Liver (tissue), 9 donors: ENCODE measurements around the gene CDH4. TPM values are rescaled to one million over a fixed set of nuclear protein-coding genes. Genes with fewer than 3 reads are reported as not detected.

Experiments used
- DNase-seq: peaks from one replicate; pipeline ENCODE4 v3.0.0-alpha.2; 2017; ENCODE audit warnings: low spot score
- H3K27ac ChIP-seq, 2 donors: one replicate each; pipeline ENCODE4 v1.7.0; 2013; ENCODE audit warnings: inconsistent platforms in 2 of 2, low read length in 2 of 2, control low read depth in 1 of 2, low read depth in 1 of 2, mild to moderate bottlenecking in 1 of 2
- H3K27me3 ChIP-seq, 4 donors: one replicate each; pipeline versions ENCODE4 v1.6.1 to v1.7.0; 2013; ENCODE audit warnings: low read length in 3 of 4, inconsistent platforms in 1 of 4, mild to moderate bottlenecking in 1 of 4, moderate library complexity in 1 of 4; ENCODE audit not compliant: control insufficient read depth in 4 of 4, insufficient read depth in 4 of 4
- H3K36me3 ChIP-seq, 4 donors: one replicate each; pipeline versions ENCODE4 v1.6.1 to v1.7.0; 2013; ENCODE audit warnings: low read length in 3 of 4, mild to moderate bottlenecking in 3 of 4, low read depth in 1 of 4, moderate library complexity in 1 of 4; ENCODE audit not compliant: control insufficient read depth in 4 of 4, insufficient read depth in 3 of 4
- H3K4me1 ChIP-seq, 4 donors: one replicate each; pipeline versions ENCODE4 v1.6.1 to v1.7.0; 2013; ENCODE audit warnings: low read length in 3 of 4, mild to moderate bottlenecking in 3 of 4, moderate library complexity in 1 of 4; ENCODE audit not compliant: control insufficient read depth in 4 of 4, insufficient read depth in 4 of 4
- H3K4me3 ChIP-seq, 3 donors: one replicate each; pipeline versions ENCODE4 v1.6.1 to v1.7.0; 2013; ENCODE audit warnings: low read length in 3 of 3, control low read depth in 1 of 3, low read depth in 1 of 3, mild to moderate bottlenecking in 1 of 3
- H3K9ac ChIP-seq, 2 donors: one replicate each; pipeline ENCODE4 v1.7.0; 2013; ENCODE audit warnings: low read length in 2 of 2, mild to moderate bottlenecking in 2 of 2, moderate library complexity in 2 of 2, control low read depth in 1 of 2, low read depth in 1 of 2
- H3K9me3 ChIP-seq, 4 donors: one replicate each; pipeline versions ENCODE4 v1.6.1 to v1.7.0; 2013; ENCODE audit warnings: low read length in 3 of 4; ENCODE audit not compliant: control insufficient read depth in 4 of 4
- EGR1 ChIP-seq, 2 donors: IDR thresholded peaks; 2 replicates each; pipeline ENCODE4 v1.6.1; 2016 to 2018; ENCODE audit warnings: antibody characterized with exemption in 2 of 2, low read depth in 2 of 2
- FOXA2 ChIP-seq: IDR thresholded peaks from 2 replicates; pipeline ENCODE4 v1.6.1; 2016; ENCODE audit warnings: antibody characterized with exemption
- GABPA ChIP-seq, 2 donors: IDR thresholded peaks in 1 of 2; conservative IDR thresholded peaks in 1 of 2; 2 replicates each; pipeline ENCODE4 v1.6.1; 2016; ENCODE audit warnings: antibody characterized with exemption in 2 of 2, mild to moderate bottlenecking in 1 of 2, moderate library complexity in 1 of 2
- HNF4A ChIP-seq, 2 donors: conservative IDR thresholded peaks; 2 replicates each; pipeline ENCODE4 v1.6.1; 2016; ENCODE audit warnings: antibody characterized with exemption in 2 of 2, mild to moderate bottlenecking in 2 of 2
- HNF4G ChIP-seq: IDR thresholded peaks from 2 replicates; pipeline ENCODE4 v1.6.1; 2016; ENCODE audit warnings: antibody characterized with exemption
- JUND ChIP-seq, 2 donors: IDR thresholded peaks; 2 replicates each; pipeline ENCODE4 v1.6.1; 2016; ENCODE audit warnings: antibody characterized with exemption in 2 of 2
- NR2F2 ChIP-seq: IDR thresholded peaks from 2 replicates; pipeline ENCODE4 v1.6.1; 2016; ENCODE audit warnings: antibody characterized with exemption
- RAD21 ChIP-seq, 2 donors: IDR thresholded peaks; 2 replicates each; pipeline ENCODE4 v1.6.1; 2016; ENCODE audit warnings: antibody characterized with exemption in 2 of 2, mild to moderate bottlenecking in 2 of 2
- RXRA ChIP-seq, 2 donors: IDR thresholded peaks; 2 replicates each; pipeline ENCODE4 v1.6.1; 2017 to 2018; ENCODE audit warnings: antibody characterized with exemption in 2 of 2, mild to moderate bottlenecking in 1 of 2
- TAF1 ChIP-seq: conservative IDR thresholded peaks from 2 replicates; pipeline ENCODE4 v1.6.1; 2016; ENCODE audit warnings: antibody characterized with exemption, mild to moderate bottlenecking
- YY1 ChIP-seq: IDR thresholded peaks from 2 replicates; pipeline ENCODE4 v1.6.1; 2016; ENCODE audit warnings: antibody characterized with exemption, mild to moderate bottlenecking
- WGBS: extraction: QIAGEN DNeasy Blood & Tissue Kit; methylation state at CpG from one replicate; pipeline ENCODE4 v1.1.7; 2013; 5-methylcytosine and 5-hydroxymethylcytosine counted together
- polyA plus RNA-seq, 2 donors: library from polyadenylated mRNA; stranded (reverse) in 1 of 2; unstranded in 1 of 2; fragments of 200-250 nt in 1 of 2; fragments of >200 nt in 1 of 2; fragmentation: Nextera tagmentation in 1 of 2; extraction: Ambion mirVana in 1 of 2; gene quantifications; one replicate each; pipeline versions ENCODE4 v1.2.1 to v1.2.3, GENCODE V29; 2013 to 2015
- total RNA-seq, 2 donors: library from RNA; depleted of rRNA; stranded (reverse); fragments of >200 nt; gene quantifications; one replicate each; pipeline ENCODE4 v1.2.3, GENCODE V29; 2014
- TF ChIP-seq, protein P1 (sequence below): fragments of 150-350 bp; IDR thresholded peaks from 2 replicates; pipeline ENCODE4 v1.5.1; 2017; ENCODE audit warnings: improper control_type of control experiment, low read depth, low read length; ENCODE audit not compliant: missing input control
- TF ChIP-seq, protein P2 (sequence below): IDR thresholded peaks from 2 replicates; pipeline ENCODE4 v1.6.1; 2016; ENCODE audit warnings: antibody characterized with exemption
- TF ChIP-seq, protein P3 (sequence below): IDR thresholded peaks from 2 replicates; pipeline ENCODE4 v1.6.1; 2016; ENCODE audit warnings: antibody characterized with exemption
- TF ChIP-seq, protein P4 (sequence below): IDR thresholded peaks from 2 replicates; pipeline ENCODE4 v1.6.1; 2016; ENCODE audit warnings: antibody characterized with exemption, mild to moderate bottlenecking
- TF ChIP-seq, protein P5 (sequence below): IDR thresholded peaks from 2 replicates; pipeline ENCODE4 v1.6.1; 2016; ENCODE audit warnings: antibody characterized with exemption
- donor health status: healthy.
- donor health status: healthy.
- donor health status: healthy.
- donor health status: healthy.
- donor health status: healthy.

The CDH4 gene
- total and polyA plus RNA-seq, 4 donors, result 0.03 to 0.25 (median 0.19) TPM; not detected in 1

DNA sequence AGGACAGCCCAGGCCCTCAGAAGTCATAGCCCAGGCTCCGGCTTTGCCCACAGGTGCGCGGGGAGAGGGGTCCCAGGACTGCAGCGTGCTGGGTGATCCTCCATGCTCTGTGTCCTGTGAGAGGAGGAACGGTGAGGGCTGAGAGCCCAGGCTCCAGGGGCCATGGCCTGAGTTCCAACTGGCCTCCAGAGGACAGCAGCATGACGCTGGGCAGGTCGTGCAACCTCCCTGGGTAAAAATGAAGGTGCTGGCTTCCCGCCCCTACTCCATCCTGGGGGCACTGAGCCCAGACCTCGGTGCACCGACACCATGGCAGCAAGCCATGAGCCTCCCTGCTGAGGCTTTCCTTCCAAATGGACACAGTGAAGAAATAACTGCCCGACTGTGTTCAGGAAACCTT is 508.3 kb downstream of the CDH4 start:
- no peak for TF ChIP-seq NR2F2
- no peak for TF ChIP-seq HNF4G
- TF ChIP-seq YY1, result no peak
- TF ChIP-seq GABPA (IDR thresholded peaks at IDR 0.05 in 1 of 2, conservative IDR thresholded peaks at IDR 0.05 in 1 of 2), result no peak
- TF ChIP-seq, protein P1, sequence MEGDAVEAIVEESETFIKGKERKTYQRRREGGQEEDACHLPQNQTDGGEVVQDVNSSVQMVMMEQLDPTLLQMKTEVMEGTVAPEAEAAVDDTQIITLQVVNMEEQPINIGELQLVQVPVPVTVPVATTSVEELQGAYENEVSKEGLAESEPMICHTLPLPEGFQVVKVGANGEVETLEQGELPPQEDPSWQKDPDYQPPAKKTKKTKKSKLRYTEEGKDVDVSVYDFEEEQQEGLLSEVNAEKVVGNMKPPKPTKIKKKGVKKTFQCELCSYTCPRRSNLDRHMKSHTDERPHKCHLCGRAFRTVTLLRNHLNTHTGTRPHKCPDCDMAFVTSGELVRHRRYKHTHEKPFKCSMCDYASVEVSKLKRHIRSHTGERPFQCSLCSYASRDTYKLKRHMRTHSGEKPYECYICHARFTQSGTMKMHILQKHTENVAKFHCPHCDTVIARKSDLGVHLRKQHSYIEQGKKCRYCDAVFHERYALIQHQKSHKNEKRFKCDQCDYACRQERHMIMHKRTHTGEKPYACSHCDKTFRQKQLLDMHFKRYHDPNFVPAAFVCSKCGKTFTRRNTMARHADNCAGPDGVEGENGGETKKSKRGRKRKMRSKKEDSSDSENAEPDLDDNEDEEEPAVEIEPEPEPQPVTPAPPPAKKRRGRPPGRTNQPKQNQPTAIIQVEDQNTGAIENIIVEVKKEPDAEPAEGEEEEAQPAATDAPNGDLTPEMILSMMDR, result no peak
- no peak for TF ChIP-seq TAF1
- TF ChIP-seq RAD21 (IDR thresholded peaks at IDR 0.05), result no peak
- TF ChIP-seq, protein P2, sequence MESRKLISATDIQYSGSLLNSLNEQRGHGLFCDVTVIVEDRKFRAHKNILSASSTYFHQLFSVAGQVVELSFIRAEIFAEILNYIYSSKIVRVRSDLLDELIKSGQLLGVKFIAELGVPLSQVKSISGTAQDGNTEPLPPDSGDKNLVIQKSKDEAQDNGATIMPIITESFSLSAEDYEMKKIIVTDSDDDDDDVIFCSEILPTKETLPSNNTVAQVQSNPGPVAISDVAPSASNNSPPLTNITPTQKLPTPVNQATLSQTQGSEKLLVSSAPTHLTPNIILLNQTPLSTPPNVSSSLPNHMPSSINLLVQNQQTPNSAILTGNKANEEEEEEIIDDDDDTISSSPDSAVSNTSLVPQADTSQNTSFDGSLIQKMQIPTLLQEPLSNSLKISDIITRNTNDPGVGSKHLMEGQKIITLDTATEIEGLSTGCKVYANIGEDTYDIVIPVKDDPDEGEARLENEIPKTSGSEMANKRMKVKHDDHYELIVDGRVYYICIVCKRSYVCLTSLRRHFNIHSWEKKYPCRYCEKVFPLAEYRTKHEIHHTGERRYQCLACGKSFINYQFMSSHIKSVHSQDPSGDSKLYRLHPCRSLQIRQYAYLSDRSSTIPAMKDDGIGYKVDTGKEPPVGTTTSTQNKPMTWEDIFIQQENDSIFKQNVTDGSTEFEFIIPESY, result no peak
- Histone ChIP-seq H3K4me1 (no peaks in the 10 kb centered on the region), H3K4me3 (no peak overlapping the region), H3K9ac (no peak overlapping the region), H3K9me3 (no peaks in the 10 kb centered on the region), H3K27ac (no peak overlapping the region), H3K27me3 (peaks cover 0 to 3% (median 0%) of the 10 kb centered on the region in 4 donors), H3K36me3 (no peaks in the 10 kb centered on the region)
- no peak for DNase-seq
- WGBS, result 80% methylated on average over 11 of the region's 11 CpGs

DNA sequence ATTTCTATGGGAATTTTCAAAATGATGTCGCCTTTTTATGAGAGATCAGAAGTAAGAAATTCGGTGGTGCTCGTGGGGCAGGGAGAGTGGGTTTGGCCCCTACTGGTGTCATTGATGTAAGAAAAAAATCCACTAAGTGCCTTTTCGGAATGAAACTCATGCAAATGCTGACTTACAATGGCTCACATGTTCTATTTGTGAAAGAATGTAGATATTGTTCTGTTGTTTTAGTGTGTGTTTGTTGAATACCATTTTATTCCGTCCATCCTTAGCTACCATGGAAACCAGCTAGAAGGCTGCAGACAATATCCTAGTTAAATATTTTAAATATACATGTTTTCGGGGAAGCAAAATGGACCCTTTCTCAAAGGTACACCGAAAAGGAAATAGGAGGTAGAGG is 508.7 kb downstream of the CDH4 start:
- 71% methylated on average over 7 of the region's 7 CpGs for WGBS

More for the DNA sequence above, 508.7 kb downstream of the CDH4 start:
- TF ChIP-seq, protein P1, result no peak
- TF ChIP-seq, protein P3, sequence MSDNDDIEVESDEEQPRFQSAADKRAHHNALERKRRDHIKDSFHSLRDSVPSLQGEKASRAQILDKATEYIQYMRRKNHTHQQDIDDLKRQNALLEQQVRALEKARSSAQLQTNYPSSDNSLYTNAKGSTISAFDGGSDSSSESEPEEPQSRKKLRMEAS, result no peak
- TF ChIP-seq JUND (IDR thresholded peaks at IDR 0.05) (no peak), FOXA2 (no peak), NR2F2 (no peak), RXRA (IDR thresholded peaks at IDR 0.05) (no peak), EGR1 (IDR thresholded peaks at IDR 0.05; ENCODE audit: low read depth in 2 of 2) (no peak), YY1 (no peak), TAF1 (no peak), HNF4A (conservative IDR thresholded peaks at IDR 0.05) (no peak)
- TF ChIP-seq, protein P4, sequence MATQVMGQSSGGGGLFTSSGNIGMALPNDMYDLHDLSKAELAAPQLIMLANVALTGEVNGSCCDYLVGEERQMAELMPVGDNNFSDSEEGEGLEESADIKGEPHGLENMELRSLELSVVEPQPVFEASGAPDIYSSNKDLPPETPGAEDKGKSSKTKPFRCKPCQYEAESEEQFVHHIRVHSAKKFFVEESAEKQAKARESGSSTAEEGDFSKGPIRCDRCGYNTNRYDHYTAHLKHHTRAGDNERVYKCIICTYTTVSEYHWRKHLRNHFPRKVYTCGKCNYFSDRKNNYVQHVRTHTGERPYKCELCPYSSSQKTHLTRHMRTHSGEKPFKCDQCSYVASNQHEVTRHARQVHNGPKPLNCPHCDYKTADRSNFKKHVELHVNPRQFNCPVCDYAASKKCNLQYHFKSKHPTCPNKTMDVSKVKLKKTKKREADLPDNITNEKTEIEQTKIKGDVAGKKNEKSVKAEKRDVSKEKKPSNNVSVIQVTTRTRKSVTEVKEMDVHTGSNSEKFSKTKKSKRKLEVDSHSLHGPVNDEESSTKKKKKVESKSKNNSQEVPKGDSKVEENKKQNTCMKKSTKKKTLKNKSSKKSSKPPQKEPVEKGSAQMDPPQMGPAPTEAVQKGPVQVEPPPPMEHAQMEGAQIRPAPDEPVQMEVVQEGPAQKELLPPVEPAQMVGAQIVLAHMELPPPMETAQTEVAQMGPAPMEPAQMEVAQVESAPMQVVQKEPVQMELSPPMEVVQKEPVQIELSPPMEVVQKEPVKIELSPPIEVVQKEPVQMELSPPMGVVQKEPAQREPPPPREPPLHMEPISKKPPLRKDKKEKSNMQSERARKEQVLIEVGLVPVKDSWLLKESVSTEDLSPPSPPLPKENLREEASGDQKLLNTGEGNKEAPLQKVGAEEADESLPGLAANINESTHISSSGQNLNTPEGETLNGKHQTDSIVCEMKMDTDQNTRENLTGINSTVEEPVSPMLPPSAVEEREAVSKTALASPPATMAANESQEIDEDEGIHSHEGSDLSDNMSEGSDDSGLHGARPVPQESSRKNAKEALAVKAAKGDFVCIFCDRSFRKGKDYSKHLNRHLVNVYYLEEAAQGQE, result no peak
- TF ChIP-seq, protein P5, sequence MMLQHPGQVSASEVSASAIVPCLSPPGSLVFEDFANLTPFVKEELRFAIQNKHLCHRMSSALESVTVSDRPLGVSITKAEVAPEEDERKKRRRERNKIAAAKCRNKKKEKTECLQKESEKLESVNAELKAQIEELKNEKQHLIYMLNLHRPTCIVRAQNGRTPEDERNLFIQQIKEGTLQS, result no peak
- Histone ChIP-seq H3K36me3 (no peaks in the 10 kb centered on the region), H3K27me3 (peaks cover 0 to 3% (median 0%) of the 10 kb centered on the region in 4 donors), H3K9me3 (no peaks in the 10 kb centered on the region), H3K4me1 (no peaks in the 10 kb centered on the region), H3K4me3 (no peak overlapping the region), H3K27ac (no peak overlapping the region), H3K9ac (no peak overlapping the region)
- DNase-seq, result no peak
